ENCODE results near the gene LRRTM3. TPM values are rescaled to one million over a fixed set of nuclear protein-coding genes. Genes with fewer than 3 reads are reported as not detected.

Gene LRRTM3
- total RNA-seq, 2 donors from 2014 or later: not detected

GRCh38 chr10:67119651-67120050 is 193.8 kb downstream of the LRRTM3 start:
- Mint-ChIP-seq H3K36me3 (ENCODE audit: low read depth) (no peaks in the 10 kb centered on the region), H3K4me3 (no peak overlapping the region), H3K27ac (no peak overlapping the region), H3K27me3 (no peaks in the 10 kb centered on the region), H3K4me1 (no peaks in the 10 kb centered on the region)
- no peak for DNase-seq
- H3K9me3 ChIP-seq (ENCODE audit: control insufficient read depth, low read length, poor library complexity, severe bottlenecking): no peaks in the 10 kb centered on the region
- ATAC-seq: no peak

- Mint-ChIP-seq H3K27ac (no peak overlapping the region), H3K4me3 (no peak overlapping the region), H3K36me3 (ENCODE audit: low read depth) (no peaks in the 10 kb centered on the region), H3K27me3 (no peaks in the 10 kb centered on the region), H3K4me1 (no peaks in the 10 kb centered on the region)
- ATAC-seq (no peak), DNase-seq (no peak)
- no peaks in the 10 kb centered on the region for H3K9me3 ChIP-seq (ENCODE audit: control insufficient read depth, low read length, poor library complexity, severe bottlenecking)
These were observed 201.6 kb downstream of the LRRTM3 start for GRCh38 chr10:67127441-67127840.

GRCh38 chr10:67140641-67141040 is 214.8 kb downstream of the LRRTM3 start:
- Mint-ChIP-seq H3K4me1 (no peaks in the 10 kb centered on the region), H3K36me3 (ENCODE audit: low read depth) (no peaks in the 10 kb centered on the region), H3K27ac (no peak overlapping the region), H3K4me3 (no peak overlapping the region), H3K27me3 (no peaks in the 10 kb centered on the region)
- no peaks in the 10 kb centered on the region for H3K9me3 ChIP-seq (ENCODE audit: control insufficient read depth, low read length, poor library complexity, severe bottlenecking)
- DNase-seq (no peak), ATAC-seq (no peak)

GRCh38 chr10:67141300-67141699 is 215.5 kb downstream of the LRRTM3 start:
- no peaks in the 10 kb centered on the region for H3K36me3 Mint-ChIP-seq (ENCODE audit: low read depth)
- no peak overlapping the region for H3K27ac Mint-ChIP-seq
- no peak for ATAC-seq
- DNase-seq: no peak
- H3K9me3 ChIP-seq (ENCODE audit: control insufficient read depth, low read length, poor library complexity, severe bottlenecking): no peaks in the 10 kb centered on the region
- H3K27me3 Mint-ChIP-seq: no peaks in the 10 kb centered on the region
- no peak overlapping the region for H3K4me3 Mint-ChIP-seq
- H3K4me1 Mint-ChIP-seq: no peaks in the 10 kb centered on the region

- H3K36me3 Mint-ChIP-seq (ENCODE audit: low read depth): no peaks in the 10 kb centered on the region
- no peaks in the 10 kb centered on the region for H3K27me3 Mint-ChIP-seq
- ATAC-seq (no peak), DNase-seq (no peak)
- no peak overlapping the region for H3K27ac Mint-ChIP-seq
- no peak overlapping the region for H3K4me3 Mint-ChIP-seq
- no peaks in the 10 kb centered on the region for H3K9me3 ChIP-seq (ENCODE audit: control insufficient read depth, low read length, poor library complexity, severe bottlenecking)
- H3K4me1 Mint-ChIP-seq: no peaks in the 10 kb centered on the region
These were observed 218.7 kb downstream of the LRRTM3 start for GRCh38 chr10:67144530-67144929.
